Small intestine (tissue), 16 donors: ENCODE measurements around the gene IPO4. TPM values are rescaled to one million over a fixed set of nuclear protein-coding genes. Genes with fewer than 3 reads are reported as not detected.

Experiments
- DNase-seq, 2 donors: peaks; one replicate each; pipeline versions ENCODE4 v3.0.0 to v3.0.0-alpha.2; 2013
- FAIRE-seq: peaks from 2 replicates; lab custom pipeline; 2012; peaks lifted over from hg19 to GRCh38; lab: Jason Lieb, UNC
- H3K27ac ChIP-seq, 3 donors: one replicate each; pipeline ENCODE4 v1.5.1; 2013; ENCODE audit warnings: low read length in 2 of 3, mild to moderate bottlenecking in 2 of 3, control low read depth in 1 of 3, inconsistent platforms in 1 of 3, low read depth in 1 of 3, moderate library complexity in 1 of 3
- H3K27me3 ChIP-seq, 3 donors: one replicate each; pipeline ENCODE4 v1.6.1; 2013; ENCODE audit warnings: low read length in 3 of 3, inconsistent platforms in 1 of 3; ENCODE audit not compliant: control insufficient read depth in 3 of 3, insufficient read depth in 3 of 3
- H3K36me3 ChIP-seq, 3 donors: one replicate each; pipeline ENCODE4 v1.6.1; 2013; ENCODE audit warnings: low read length in 3 of 3, inconsistent platforms in 1 of 3, low read depth in 1 of 3, mild to moderate bottlenecking in 1 of 3, moderate library complexity in 1 of 3; ENCODE audit not compliant: control insufficient read depth in 3 of 3, insufficient read depth in 2 of 3
- H3K4me1 ChIP-seq, 3 donors: one replicate each; pipeline ENCODE4 v1.6.1; 2013; ENCODE audit warnings: low read length in 2 of 3, inconsistent platforms in 1 of 3, low read depth in 1 of 3, mild to moderate bottlenecking in 1 of 3, moderate library complexity in 1 of 3; ENCODE audit not compliant: control insufficient read depth in 3 of 3, insufficient read depth in 2 of 3
- H3K4me3 ChIP-seq, 3 donors: one replicate each; pipeline ENCODE4 v1.5.1; 2013; ENCODE audit warnings: low read length in 3 of 3, control low read depth in 1 of 3, inconsistent platforms in 1 of 3, low read depth in 1 of 3, mild to moderate bottlenecking in 1 of 3, moderate library complexity in 1 of 3
- H3K9me3 ChIP-seq, 2 donors: one replicate each; pipeline ENCODE4 v1.6.1; 2013; ENCODE audit warnings: low read depth in 1 of 2, low read length in 1 of 2; ENCODE audit not compliant: control insufficient read depth in 2 of 2, insufficient read depth in 1 of 2
- WGBS, 3 donors: extraction: QIAGEN DNeasy Blood & Tissue Kit; methylation state at CpG; one replicate each; pipeline ENCODE4 v1.1.7; 2013; 5-methylcytosine and 5-hydroxymethylcytosine counted together
- long read RNA-seq, 10 donors: transcript quantifications; one replicate each; lab custom pipeline, GENCODE V29; 2026
- polyA plus RNA-seq, 4 donors: library from polyadenylated mRNA; stranded (reverse) in 3 of 4; unstranded in 1 of 4; fragments of 200-250 nt in 3 of 4; fragments of 120-200 nt in 1 of 4; gene quantifications; one replicate each; pipeline versions ENCODE4 v1.2.1 to v1.2.3, GENCODE V29; 2013
- donor health status: healthy with polysubstance abuse.
- donor health status: control.
- donor health status: control.
- donor health status: Bipolar disorder and iron deficiency.
- donor health status: healthy.

The IPO4 gene
- 10 to 100 TPM in 2 of 4 donors, 1 to 10 TPM in 2; 3.2 to 24.4 (median 12.5) TPM for polyA plus RNA-seq
- long read RNA-seq, donor 1, result 0 reads
- long read RNA-seq, donor 2, partial matches to known transcripts, result 0 of 2 reads
- long read RNA-seq, donor 2, other reads (novel, unspliced or antisense), result 0 of 2 reads
- long read RNA-seq, donor 3, partial matches to known transcripts, result 0 of 4 reads
- long read RNA-seq, donor 3, other reads (novel, unspliced or antisense), result 0 of 4 reads
- long read RNA-seq, donor 4, result 0 reads
- long read RNA-seq, donor 5, result 0 reads
- long read RNA-seq, donor 6, result 0 reads
- long read RNA-seq, donor 7, result 0 reads
- long read RNA-seq, donor 8, result 0 reads
- long read RNA-seq, donor 9, result 0 reads
- long read RNA-seq, donor 10, partial matches to known transcripts, result 0 of 6 reads
- long read RNA-seq, donor 10, other reads (novel, unspliced or antisense), result 0 of 6 reads

- H3K4me1 ChIP-seq, result peaks cover 0 to 21% (median 6%) of the 10 kb centered on the region in 3 donors
- peak; percentile 96 to 97 for DNase-seq
- no peaks in the 10 kb centered on the region for H3K9me3 ChIP-seq
- 0% methylated on average over 59 to 65 of the region's 65 CpGs for WGBS, 3 donors
- peak within 1 kb of the TSS; percentile 54 to 80 (median 70) for H3K4me3 ChIP-seq
- no peaks in the 10 kb centered on the region for H3K27me3 ChIP-seq
- H3K36me3 ChIP-seq, result peaks cover 0 to 71% (median 5%) of the 10 kb centered on the region in 3 donors
- FAIRE-seq, result no peak
- peak within 1 kb of the TSS in 2 of 3 donors; percentile 74 to 84 for H3K27ac ChIP-seq
These were observed at the start of gene IPO4 for GRCh38 chr14:24188251-24189058. Gene IPO4 (minus strand): TSS chr14:24188816. CDS start chr14:24188787, 29 bp downstream.

GRCh38 chr14:24238123-24238522 is 49.5 kb upstream of the IPO4 start:
- 86 to 90% (median 89%) methylated on average over 5 of the region's 5 CpGs for WGBS, 3 donors
- Histone ChIP-seq H3K27ac (no peak overlapping the region), H3K4me3 (no peak overlapping the region), H3K9me3 (no peaks in the 10 kb centered on the region), H3K36me3 (peaks cover 15 to 50% (median 25%) of the 10 kb centered on the region in 3 donors), H3K4me1 (peaks cover 0 to 28% (median 18%) of the 10 kb centered on the region in 3 donors), H3K27me3 (no peaks in the 10 kb centered on the region)
- no peak for FAIRE-seq
- DNase-seq, result no peak

- H3K9me3 ChIP-seq, result no peaks in the 10 kb centered on the region
- peaks cover 0 to 29% (median 19%) of the 10 kb centered on the region in 3 donors for H3K4me1 ChIP-seq
- H3K27ac ChIP-seq, result no peak overlapping the region
- no peaks in the 10 kb centered on the region for H3K27me3 ChIP-seq
- H3K4me3 ChIP-seq, result no peak overlapping the region
- no peak for DNase-seq
- H3K36me3 ChIP-seq, result peaks cover 15 to 50% (median 25%) of the 10 kb centered on the region in 3 donors
- WGBS, 3 donors, result 93 to 98% (median 94%) methylated on average over 2 of the region's 2 CpGs
- no peak for FAIRE-seq
These were observed 48.9 kb upstream of the IPO4 start for GRCh38 chr14:24237463-24237955.

GRCh38 chr14:24236689-24237462 is 48.3 kb upstream of the IPO4 start:
- Histone ChIP-seq H3K4me1 (peaks cover 0 to 29% (median 19%) of the 10 kb centered on the region in 3 donors), H3K9me3 (no peaks in the 10 kb centered on the region), H3K4me3 (no peak overlapping the region), H3K27me3 (no peaks in the 10 kb centered on the region), H3K27ac (no peak overlapping the region), H3K36me3 (peaks cover 15 to 49% (median 25%) of the 10 kb centered on the region in 3 donors)
- no peak for DNase-seq
- FAIRE-seq, result no peak
- 93 to 96% (median 95%) methylated on average over 6 of the region's 6 CpGs for WGBS, 3 donors

- no peak for FAIRE-seq
- WGBS, 3 donors, result 90 to 95% (median 93%) methylated on average over 5 of the region's 5 CpGs
- peaks cover 15 to 41% (median 25%) of the 10 kb centered on the region in 3 donors for H3K36me3 ChIP-seq
- no peaks in the 10 kb centered on the region for H3K9me3 ChIP-seq
- DNase-seq, result no peak
- H3K4me1 ChIP-seq, result peaks cover 0 to 21% (median 20%) of the 10 kb centered on the region in 3 donors
- H3K27me3 ChIP-seq, result no peaks in the 10 kb centered on the region
- H3K27ac ChIP-seq, result no peak overlapping the region
- H3K4me3 ChIP-seq, result no peak overlapping the region
These were observed 47.4 kb upstream of the IPO4 start for GRCh38 chr14:24235804-24236688.

GRCh38 chr14:24234095-24235005 is 45.7 kb upstream of the IPO4 start:
- Histone ChIP-seq H3K27ac (no peak overlapping the region), H3K4me1 (peaks cover 2 to 11% (median 9%) of the 10 kb centered on the region in 3 donors), H3K9me3 (no peaks in the 10 kb centered on the region), H3K4me3 (no peak overlapping the region), H3K36me3 (peaks cover 12 to 39% (median 17%) of the 10 kb centered on the region in 3 donors), H3K27me3 (no peaks in the 10 kb centered on the region)
- no peak for FAIRE-seq
- WGBS, 3 donors, result 82 to 88% (median 86%) methylated on average over 3 of the region's 3 CpGs
- DNase-seq, result no peak

GRCh38 chr14:24233538-24233866 is 44.9 kb upstream of the IPO4 start:
- Histone ChIP-seq H3K4me1 (peaks cover 2 to 11% (median 9%) of the 10 kb centered on the region in 3 donors), H3K27ac (peak overlapping the region in 1 of 3 donors; percentile 93), H3K9me3 (no peaks in the 10 kb centered on the region), H3K27me3 (no peaks in the 10 kb centered on the region), H3K4me3 (peak overlapping the region in 2 of 3 donors; percentile 57 to 81), H3K36me3 (peaks cover 9 to 33% (median 13%) of the 10 kb centered on the region in 3 donors)
- no peak for FAIRE-seq
- 25 to 47% (median 34%) methylated on average over 2 of the region's 2 CpGs for WGBS, 3 donors
- DNase-seq, result no peak
